GM21447 (cell line): Measurements from ENCODE around the gene TNFRSF9.
"Not testable (repeated sequence)": the region's sequence is repeated elsewhere in the genome, so short reads cannot be mapped to it uniquely, and the experiment has no call there.

Experiments used
- ATAC-seq: cut with Tn5 transposase; IDR thresholded peaks from one replicate; pipeline ENCODE4 v1.9.1; 2021; ENCODE audit not compliant: unreplicated experiment

Gene TNFRSF9

GRCh38 chr1:7961216-7962013 lies 20.8 kb upstream of the TNFRSF9 start, which contains the start of gene PARK7:
Gene PARK7 (plus strand): TSS chr1:7961711. CDS start chr1:7962786, 1,075 bp downstream.
- peak; percentile 90 for ATAC-seq

- no peak for ATAC-seq
Observed at GRCh38 chr1:7960867-7961215, 20.2 kb upstream of the TNFRSF9 start.

- no peak for ATAC-seq
Observed at GRCh38 chr1:7960165-7960564, 19.5 kb upstream of the TNFRSF9 start.

- no peak for ATAC-seq
Observed at GRCh38 chr1:7956218-7957032, 15.8 kb upstream of the TNFRSF9 start.

GRCh38 chr1:7954683-7955082 lies 14.0 kb upstream of the TNFRSF9 start:
- no peak for ATAC-seq

- ATAC-seq: peak; percentile 89
Observed at GRCh38 chr1:7953850-7954609, 13.4 kb upstream of the TNFRSF9 start.

- ATAC-seq: not testable (repeated sequence)
Observed at GRCh38 chr1:7952791-7953190, 12.2 kb upstream of the TNFRSF9 start.

- ATAC-seq: no peak
Observed at GRCh38 chr1:7948960-7949359, 8.3 kb upstream of the TNFRSF9 start.

- ATAC-seq: no peak
Observed at GRCh38 chr1:7943251-7943650, 2.6 kb upstream of the TNFRSF9 start.

- ATAC-seq: no peak
Observed at GRCh38 chr1:7942214-7942921, 1.7 kb upstream of the TNFRSF9 start.

- no peak for ATAC-seq
Observed at GRCh38 chr1:7941437-7941793, 776 bp upstream of the TNFRSF9 start.

GRCh38 chr1:7940034-7940433 lies 605 bp downstream of the TNFRSF9 start:
- no peak for ATAC-seq

- ATAC-seq: no peak
Observed at GRCh38 chr1:7938070-7938469, 2.6 kb downstream of the TNFRSF9 start.

- no peak for ATAC-seq
Observed at GRCh38 chr1:7932524-7933138, 8.0 kb downstream of the TNFRSF9 start.

GRCh38 chr1:7931446-7931812 lies 9.2 kb downstream of the TNFRSF9 start:
- ATAC-seq: no peak

- ATAC-seq: no peak
Observed at GRCh38 chr1:7930645-7931445, 9.8 kb downstream of the TNFRSF9 start.

GRCh38 chr1:7929637-7930036 lies 11.0 kb downstream of the TNFRSF9 start:
- ATAC-seq: no peak

GRCh38 chr1:7928247-7928646 lies 12.4 kb downstream of the TNFRSF9 start:
- ATAC-seq: no peak

- ATAC-seq: not testable (repeated sequence)
Observed at GRCh38 chr1:7927061-7927460, 13.6 kb downstream of the TNFRSF9 start.

- no peak for ATAC-seq
Observed at GRCh38 chr1:7922301-7922700, 18.3 kb downstream of the TNFRSF9 start.
